Fibroblast of skin of right biceps (primary cell): ENCODE measurements around the gene PAK4.

ENCODE experiments used
- DNase-seq: peaks from one replicate; pipeline ENCODE4 v3.0.0-alpha.2; 2013

PAK4 gene

GRCh38 chr19:39167461-39168257, 42.1 kb downstream of the PAK4 start:
- DNase-seq, result no peak

- no peak for DNase-seq
Observed at GRCh38 chr19:39168258-39169142, 42.9 kb downstream of the PAK4 start.

- no peak for DNase-seq
Observed at GRCh38 chr19:39169143-39169810, 43.7 kb downstream of the PAK4 start.

GRCh38 chr19:39170386-39171231, 45.0 kb downstream of the PAK4 start:
- DNase-seq, result no peak

- DNase-seq, result no peak
Observed at GRCh38 chr19:39171479-39172465, 46.2 kb downstream of the PAK4 start.

- no peak for DNase-seq
Observed at GRCh38 chr19:39172700-39173501, 47.3 kb downstream of the PAK4 start.

- DNase-seq, result no peak
Observed at GRCh38 chr19:39173502-39173991, 48.0 kb downstream of the PAK4 start.

- no peak for DNase-seq
Observed at GRCh38 chr19:39174142-39174541, 48.6 kb downstream of the PAK4 start.

- no peak for DNase-seq
Observed at GRCh38 chr19:39174558-39175544, 49.3 kb downstream of the PAK4 start.

GRCh38 chr19:39175564-39175963, 50.0 kb downstream of the PAK4 start:
- no peak for DNase-seq

GRCh38 chr19:39177110-39177699, 51.6 kb downstream of the PAK4 start:
- no peak for DNase-seq

GRCh38 chr19:39177736-39178135, 52.1 kb downstream of the PAK4 start:
- no peak for DNase-seq

- no peak for DNase-seq
Observed at GRCh38 chr19:39178296-39179006, 52.9 kb downstream of the PAK4 start.

- no peak for DNase-seq
Observed at GRCh38 chr19:39179754-39180153, 54.2 kb downstream of the PAK4 start.

- DNase-seq, result no peak
Observed at GRCh38 chr19:39180749-39181148, 55.2 kb downstream of the PAK4 start.

GRCh38 chr19:39181500-39182173, 56.1 kb downstream of the PAK4 start:
- DNase-seq, result no peak

GRCh38 chr19:39182174-39182505, 56.6 kb downstream of the PAK4 start:
- no peak for DNase-seq
